GM21390 (cell line): ENCODE results near the gene FBXL7.

Source experiments
- ATAC-seq: cut with Tn5 transposase; IDR thresholded peaks from one replicate; pipeline ENCODE4 v1.9.1; 2021; ENCODE audit not compliant: unreplicated experiment

The FBXL7 gene

GRCh38 chr5:15929611-15930263 is 429.8 kb downstream of the FBXL7 start:
- no peak for ATAC-seq

GRCh38 chr5:15932066-15932465 is 432.1 kb downstream of the FBXL7 start:
- no peak for ATAC-seq

- ATAC-seq = no peak
These were observed 433.6 kb downstream of the FBXL7 start for GRCh38 chr5:15933259-15934207.

GRCh38 chr5:15936505-15937245 is 436.7 kb downstream of the FBXL7 start:
- no peak for ATAC-seq

- no peak for ATAC-seq
These were observed 437.7 kb downstream of the FBXL7 start for GRCh38 chr5:15937708-15938107.

- no peak for ATAC-seq
These were observed 438.2 kb downstream of the FBXL7 start for GRCh38 chr5:15938186-15938585.

- ATAC-seq = no peak
These were observed 439.0 kb downstream of the FBXL7 start for GRCh38 chr5:15938961-15939360.

- no peak for ATAC-seq
These were observed 440.9 kb downstream of the FBXL7 start for GRCh38 chr5:15940905-15941304.

- no peak for ATAC-seq
These were observed 443.5 kb downstream of the FBXL7 start for GRCh38 chr5:15943487-15943886.

GRCh38 chr5:15946026-15946425 is 446.0 kb downstream of the FBXL7 start:
- no peak for ATAC-seq

GRCh38 chr5:15948190-15948589 is 448.2 kb downstream of the FBXL7 start:
- ATAC-seq = no peak

GRCh38 chr5:15951126-15951525 is 451.1 kb downstream of the FBXL7 start:
- ATAC-seq = no peak

GRCh38 chr5:15951550-15951949 is 451.6 kb downstream of the FBXL7 start:
- no peak for ATAC-seq

GRCh38 chr5:15956622-15957021 is 456.6 kb downstream of the FBXL7 start:
- no peak for ATAC-seq

- ATAC-seq = no peak
These were observed 457.1 kb downstream of the FBXL7 start for GRCh38 chr5:15957124-15957523.

GRCh38 chr5:15959370-15960164 is 459.6 kb downstream of the FBXL7 start:
- ATAC-seq = no peak

GRCh38 chr5:15966066-15966640 is 466.2 kb downstream of the FBXL7 start:
- ATAC-seq = no peak

GRCh38 chr5:15966651-15967050 is 466.7 kb downstream of the FBXL7 start:
- ATAC-seq = no peak

GRCh38 chr5:15968993-15969392 is 469.0 kb downstream of the FBXL7 start:
- ATAC-seq = no peak

- no peak for ATAC-seq
These were observed 477.9 kb downstream of the FBXL7 start for GRCh38 chr5:15977851-15978250.
